GM21723 (cell line): ENCODE data around the gene COQ9.

Source experiments
- ATAC-seq: cut with Tn5 transposase; IDR thresholded peaks from one replicate; pipeline ENCODE4 v1.9.1; 2021; ENCODE audit warnings: mild to moderate bottlenecking, moderate library complexity; ENCODE audit not compliant: unreplicated experiment

The COQ9 gene

DNA sequence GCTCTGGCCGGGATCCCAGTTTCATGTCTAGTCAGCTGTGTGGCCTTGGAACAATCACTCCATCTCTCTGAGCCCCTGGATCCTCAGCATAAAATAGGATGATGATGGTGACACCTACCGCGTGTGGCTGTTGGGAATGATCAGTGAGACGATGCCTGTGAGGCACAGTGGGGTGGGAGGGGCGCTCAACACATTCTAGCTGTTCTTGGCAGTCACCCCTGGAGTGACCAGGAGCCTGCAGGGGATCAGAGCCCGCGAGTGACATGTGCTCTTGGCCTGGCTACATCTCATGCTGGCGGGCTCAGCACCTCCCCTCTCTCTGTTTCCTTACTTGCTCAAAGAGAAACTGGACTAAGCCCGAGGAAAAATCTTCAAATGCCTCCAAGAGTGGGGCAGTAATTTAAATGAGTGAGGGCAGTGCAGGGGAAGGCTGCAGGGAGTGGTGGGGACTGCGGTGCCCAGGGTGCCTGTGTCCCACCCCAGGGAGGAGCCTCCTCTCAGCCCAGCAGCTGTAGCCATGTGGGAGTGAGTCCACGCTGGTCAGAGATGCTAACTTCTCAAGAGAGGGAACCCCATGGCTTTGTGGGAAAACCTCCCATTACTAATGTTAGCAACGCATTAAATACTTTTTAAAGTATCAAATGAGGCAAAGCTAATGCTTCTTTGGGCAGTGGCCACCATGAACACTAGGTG, 62.1 kb downstream of the COQ9 start:
- ATAC-seq = no peak

DNA sequence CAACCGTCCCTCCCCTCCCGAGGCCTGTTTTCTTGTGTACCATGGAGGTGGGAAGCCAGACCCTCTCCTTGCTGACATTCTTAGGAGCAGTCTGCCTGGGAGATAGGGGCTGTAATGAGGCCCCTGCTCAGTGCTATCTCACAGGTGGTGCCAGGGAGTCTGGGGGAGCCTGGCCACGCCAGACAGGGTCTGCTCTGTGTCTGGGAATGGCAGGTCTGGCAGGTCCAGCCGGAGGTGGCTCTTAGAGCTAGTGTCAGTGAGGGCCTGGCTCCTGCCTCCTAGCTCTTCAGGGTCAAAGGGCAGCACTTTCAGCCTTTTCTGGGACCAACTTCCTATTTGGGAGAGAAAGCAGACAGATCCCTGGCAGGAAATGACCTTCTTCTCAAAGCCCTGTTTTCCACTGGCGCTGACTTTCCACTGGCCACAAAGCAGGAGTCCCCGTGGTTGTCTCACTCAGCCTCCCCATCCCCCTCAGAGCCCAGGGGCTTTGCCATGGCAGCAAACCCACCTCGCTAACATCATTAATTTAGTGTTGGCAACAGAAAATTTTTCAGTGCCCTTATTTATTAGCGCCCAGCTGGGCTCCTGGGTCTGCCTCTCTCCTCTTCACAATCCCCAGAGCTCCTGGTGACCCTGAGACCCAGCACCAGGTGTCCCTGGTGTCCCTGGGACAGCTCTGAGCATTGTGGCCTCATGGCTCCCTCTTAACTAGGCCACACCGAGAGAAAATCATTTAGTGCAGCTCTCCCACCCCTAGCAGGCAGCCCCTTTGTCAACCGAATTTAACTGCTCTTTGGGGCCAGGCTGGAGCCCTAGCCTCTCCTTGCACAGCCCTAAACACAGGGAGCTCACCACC, 63.0 kb downstream of the COQ9 start:
- ATAC-seq = no peak
